ENCODE data around the gene IQCE.
"Not testable (repeated sequence)": the region's sequence is repeated elsewhere in the genome, so short reads cannot be mapped to it uniquely, and the experiment has no call there.

Gene IQCE

GRCh38 chr7:2604608-2605174, 45.9 kb downstream of the IQCE start:
- peak; percentile 68 for DNase-seq

- DNase-seq, result no peak
Measured at GRCh38 chr7:2605608-2606538, 47.1 kb downstream of the IQCE start.

GRCh38 chr7:2606539-2606936, 47.8 kb downstream of the IQCE start:
- no peak for DNase-seq

GRCh38 chr7:2607122-2607922, 48.5 kb downstream of the IQCE start:
- no peak for DNase-seq

GRCh38 chr7:2607923-2608904, 49.4 kb downstream of the IQCE start:
- no peak for DNase-seq

GRCh38 chr7:2608921-2609411, 50.2 kb downstream of the IQCE start:
- no peak for DNase-seq

- not testable (repeated sequence) for DNase-seq
Measured at GRCh38 chr7:2609646-2610045, 50.9 kb downstream of the IQCE start.

GRCh38 chr7:2610466-2610865, 51.7 kb downstream of the IQCE start:
- DNase-seq, result no peak

GRCh38 chr7:2610898-2611297, 52.1 kb downstream of the IQCE start:
- DNase-seq, result no peak

GRCh38 chr7:2611401-2611800, 52.6 kb downstream of the IQCE start:
- no peak for DNase-seq

GRCh38 chr7:2611922-2612321, 53.1 kb downstream of the IQCE start:
- no peak for DNase-seq

- DNase-seq, result no peak
Measured at GRCh38 chr7:2612445-2613097, 53.8 kb downstream of the IQCE start.

- peak; percentile 80 for DNase-seq
Measured at GRCh38 chr7:2613098-2613930, 54.5 kb downstream of the IQCE start.

- peak; percentile 47 for DNase-seq
Measured at GRCh38 chr7:2613931-2614600, 55.3 kb downstream of the IQCE start.

- peak; percentile 44 for DNase-seq
Measured at GRCh38 chr7:2614631-2615330, 56.0 kb downstream of the IQCE start.

- no peak for DNase-seq
Measured at GRCh38 chr7:2616387-2617324, 57.9 kb downstream of the IQCE start.

GRCh38 chr7:2617325-2617905, 58.6 kb downstream of the IQCE start:
- DNase-seq, result no peak

- no peak for DNase-seq
Measured at GRCh38 chr7:2619116-2619515, 60.3 kb downstream of the IQCE start.

All from NCI-H2171 (cell line).